CD4-positive, alpha-beta T cell treated with Interleukin-4 for 1 hour (primary cell): Measurements from ENCODE around the gene QRFP.

Experiments
- DNase-seq, 2 donors: peaks; one replicate each; pipeline ENCODE4 v3.0.0-alpha.2; 2020 to 2022

QRFP gene

GRCh38 chr9:130888146-130888885 lies 8.3 kb downstream of the QRFP start:
- no peak for DNase-seq

GRCh38 chr9:130887494-130888144 lies 9.0 kb downstream of the QRFP start:
- DNase-seq, result no peak

- no peak for DNase-seq
Measured at GRCh38 chr9:130886981-130887380, 9.6 kb downstream of the QRFP start.

- no peak for DNase-seq
Measured at GRCh38 chr9:130885484-130886375, 10.9 kb downstream of the QRFP start.

GRCh38 chr9:130884542-130885483 lies 11.8 kb downstream of the QRFP start:
- no peak for DNase-seq

- no peak for DNase-seq
Measured at GRCh38 chr9:130884111-130884531, 12.5 kb downstream of the QRFP start.

GRCh38 chr9:130883479-130883878 lies 13.1 kb downstream of the QRFP start:
- DNase-seq, result no peak

- no peak for DNase-seq
Measured at GRCh38 chr9:130882696-130883225, 13.9 kb downstream of the QRFP start.

- no peak for DNase-seq
Measured at GRCh38 chr9:130881516-130881915, 15.1 kb downstream of the QRFP start.

GRCh38 chr9:130880599-130881220 lies 15.9 kb downstream of the QRFP start:
- DNase-seq, result no peak

- no peak for DNase-seq
Measured at GRCh38 chr9:130879863-130880411, 16.7 kb downstream of the QRFP start.

GRCh38 chr9:130878295-130878694 lies 18.3 kb downstream of the QRFP start:
- no peak for DNase-seq

GRCh38 chr9:130877300-130877699 lies 19.3 kb downstream of the QRFP start:
- DNase-seq, result no peak

- no peak for DNase-seq
Measured at GRCh38 chr9:130874783-130875182, 21.8 kb downstream of the QRFP start.

- DNase-seq, result no peak
Measured at GRCh38 chr9:130873966-130874365, 22.6 kb downstream of the QRFP start.

- DNase-seq, result no peak
Measured at GRCh38 chr9:130872912-130873503, 23.6 kb downstream of the QRFP start.

GRCh38 chr9:130872508-130872907 lies 24.1 kb downstream of the QRFP start:
- DNase-seq, result no peak

- DNase-seq, result no peak
Measured at GRCh38 chr9:130872093-130872492, 24.5 kb downstream of the QRFP start.

- no peak for DNase-seq
Measured at GRCh38 chr9:130871395-130872062, 25.1 kb downstream of the QRFP start.
